ENCODE data around the gene TBC1D23.
"Not testable (repeated sequence)": the region's sequence is repeated elsewhere in the genome, so short reads cannot be mapped to it uniquely, and the experiment has no call there.

TBC1D23 gene

GRCh38 chr3:100351770-100352169 is 91.0 kb downstream of the TBC1D23 start:
- H3K9me3 ChIP-seq (ENCODE audit: insufficient read depth, low read depth, low read length); H3K27me3 ChIP-seq (ENCODE audit: insufficient read depth, low read length); H3K27ac ChIP-seq (ENCODE audit: low read depth, low read length); H3K4me3 ChIP-seq (ENCODE audit: low read length); H3K9ac ChIP-seq (ENCODE audit: low read depth, low read length); H3K4me1 ChIP-seq (ENCODE audit: insufficient read depth, low read length): not testable (repeated sequence)
- WGBS: 100% methylated on average over 1 of the region's 2 CpGs
- peaks cover 55% of the 10 kb centered on the region for H3K36me3 ChIP-seq (ENCODE audit: insufficient read depth, low read length)

DNA sequence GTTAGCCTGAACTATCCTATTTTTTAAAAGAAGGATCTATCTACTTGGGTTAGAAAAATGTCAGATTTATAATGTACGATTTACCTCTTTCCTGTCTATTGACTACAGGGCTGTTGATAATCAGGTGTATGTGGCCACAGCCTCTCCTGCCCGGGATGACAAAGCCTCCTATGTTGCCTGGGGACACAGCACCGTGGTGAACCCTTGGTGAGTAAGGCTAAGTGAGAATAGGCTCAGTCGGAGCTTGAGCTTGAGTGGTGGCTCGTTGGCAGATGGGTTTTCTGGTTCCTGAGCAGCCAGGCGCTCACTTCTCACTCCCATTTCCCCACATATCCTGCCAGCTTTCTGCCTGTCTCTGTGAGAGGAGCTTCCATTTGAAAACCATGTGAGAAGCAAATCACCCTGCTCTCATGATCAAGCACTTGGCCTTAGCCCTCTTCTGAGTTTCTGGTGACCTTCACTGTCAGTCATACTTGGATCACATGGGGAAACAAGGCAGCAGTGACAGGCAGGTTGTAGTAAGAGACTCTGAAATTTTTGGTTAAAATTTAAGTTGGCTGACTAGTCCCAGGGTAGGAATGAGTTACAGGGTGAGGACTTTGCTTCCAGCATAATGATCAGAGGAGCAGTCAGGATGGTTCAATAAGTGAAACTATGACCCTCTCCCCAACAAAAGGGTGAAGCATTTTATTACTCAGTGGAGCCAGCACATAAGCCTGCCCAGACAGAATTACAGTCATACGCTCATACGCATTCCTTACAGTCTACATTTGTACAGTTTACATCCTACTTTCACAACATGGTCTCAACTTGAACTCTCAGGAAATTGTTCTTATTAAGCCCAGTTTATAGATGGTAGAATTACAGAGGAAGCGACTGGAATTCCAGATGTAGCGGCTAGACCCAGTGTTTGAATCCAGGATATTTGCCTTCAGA is 91.8 kb downstream of the TBC1D23 start:
- 94% methylated on average over 10 of the region's 10 CpGs for WGBS
- Histone ChIP-seq H3K4me1 (ENCODE audit: insufficient read depth, low read length) (no peaks in the 10 kb centered on the region), H3K27ac (ENCODE audit: low read depth, low read length) (no peak overlapping the region), H3K9ac (ENCODE audit: low read depth, low read length) (no peak overlapping the region), H3K4me3 (ENCODE audit: low read length) (no peak overlapping the region), H3K9me3 (ENCODE audit: insufficient read depth, low read depth, low read length) (no peaks in the 10 kb centered on the region), H3K36me3 (ENCODE audit: insufficient read depth, low read length) (peaks cover 55% of the 10 kb centered on the region), H3K27me3 (ENCODE audit: insufficient read depth, low read length) (no peaks in the 10 kb centered on the region)

DNA sequence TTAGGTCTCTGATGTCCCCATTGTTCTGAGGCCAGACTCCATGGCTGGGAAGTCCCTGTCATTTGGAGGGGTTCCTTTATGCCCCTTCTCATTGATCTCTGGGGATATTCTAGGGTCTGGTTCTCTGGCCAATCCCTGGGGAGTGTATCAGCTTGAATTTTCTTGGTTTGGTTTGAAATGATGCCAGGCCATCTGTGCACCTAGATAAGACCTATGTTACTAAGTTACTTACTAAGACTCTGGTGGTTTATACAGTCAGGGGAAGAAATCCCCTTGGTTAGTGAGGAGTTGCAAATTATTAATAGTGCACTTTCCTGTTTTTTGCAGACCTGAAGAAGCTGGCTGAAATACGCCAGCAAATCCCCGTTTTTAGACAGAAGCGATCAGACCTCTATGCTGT is 94.1 kb downstream of the TBC1D23 start:
- H3K27ac ChIP-seq (ENCODE audit: low read depth, low read length): no peak overlapping the region
- 97% methylated on average over 3 of the region's 3 CpGs for WGBS
- no peak overlapping the region for H3K4me3 ChIP-seq (ENCODE audit: low read length)
- no peaks in the 10 kb centered on the region for H3K4me1 ChIP-seq (ENCODE audit: insufficient read depth, low read length)
- no peak overlapping the region for H3K9ac ChIP-seq (ENCODE audit: low read depth, low read length)
- peaks cover 41% of the 10 kb centered on the region for H3K36me3 ChIP-seq (ENCODE audit: insufficient read depth, low read length)
- no peaks in the 10 kb centered on the region for H3K27me3 ChIP-seq (ENCODE audit: insufficient read depth, low read length)
- H3K9me3 ChIP-seq (ENCODE audit: insufficient read depth, low read depth, low read length): no peaks in the 10 kb centered on the region

DNA sequence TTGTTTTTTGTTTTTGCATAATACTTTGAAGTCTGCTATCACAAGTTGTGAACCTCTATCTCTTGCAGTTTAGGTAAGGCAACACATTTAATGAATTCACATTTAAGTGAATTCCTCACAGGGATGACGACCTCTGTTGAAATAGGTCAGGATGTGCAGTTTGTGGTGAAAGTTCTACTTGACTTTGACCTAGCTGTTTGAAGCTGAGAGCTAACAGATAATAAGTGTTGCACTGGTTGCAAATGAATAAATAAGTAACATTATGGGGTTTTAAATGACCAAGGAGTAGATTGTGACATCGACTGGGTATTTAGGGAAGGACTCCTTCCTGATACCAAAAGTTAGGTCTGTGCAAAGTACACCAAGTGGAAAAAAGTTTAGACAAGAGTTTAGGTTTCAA is 97.6 kb downstream of the TBC1D23 start:
- H3K27me3 ChIP-seq (ENCODE audit: insufficient read depth, low read length): no peaks in the 10 kb centered on the region
- no peaks in the 10 kb centered on the region for H3K4me1 ChIP-seq (ENCODE audit: insufficient read depth, low read length)
- H3K9ac ChIP-seq (ENCODE audit: low read depth, low read length): no peak overlapping the region
- H3K36me3 ChIP-seq (ENCODE audit: insufficient read depth, low read length): peaks cover 47% of the 10 kb centered on the region
- no peak overlapping the region for H3K4me3 ChIP-seq (ENCODE audit: low read length)
- WGBS: 94% methylated on average over 2 of the region's 2 CpGs
- H3K9me3 ChIP-seq (ENCODE audit: insufficient read depth, low read depth, low read length): peaks cover 6% of the 10 kb centered on the region; the same call in 1 of the 2 replicates
- no peak overlapping the region for H3K27ac ChIP-seq (ENCODE audit: low read depth, low read length)

- Histone ChIP-seq H3K36me3 (ENCODE audit: insufficient read depth, low read length) (peaks cover 50% of the 10 kb centered on the region), H3K4me1 (ENCODE audit: insufficient read depth, low read length) (no peaks in the 10 kb centered on the region), H3K9me3 (ENCODE audit: insufficient read depth, low read depth, low read length) (peaks cover 6% of the 10 kb centered on the region; the same call in 1 of the 2 replicates), H3K9ac (ENCODE audit: low read depth, low read length) (no peak overlapping the region), H3K27me3 (ENCODE audit: insufficient read depth, low read length) (no peaks in the 10 kb centered on the region), H3K4me3 (ENCODE audit: low read length) (no peak overlapping the region), H3K27ac (ENCODE audit: low read depth, low read length) (no peak overlapping the region)
- WGBS: 96% methylated on average over 2 of the region's 3 CpGs
These were observed 98.2 kb downstream of the TBC1D23 start for GRCh38 chr3:100359035-100359434.

DNA sequence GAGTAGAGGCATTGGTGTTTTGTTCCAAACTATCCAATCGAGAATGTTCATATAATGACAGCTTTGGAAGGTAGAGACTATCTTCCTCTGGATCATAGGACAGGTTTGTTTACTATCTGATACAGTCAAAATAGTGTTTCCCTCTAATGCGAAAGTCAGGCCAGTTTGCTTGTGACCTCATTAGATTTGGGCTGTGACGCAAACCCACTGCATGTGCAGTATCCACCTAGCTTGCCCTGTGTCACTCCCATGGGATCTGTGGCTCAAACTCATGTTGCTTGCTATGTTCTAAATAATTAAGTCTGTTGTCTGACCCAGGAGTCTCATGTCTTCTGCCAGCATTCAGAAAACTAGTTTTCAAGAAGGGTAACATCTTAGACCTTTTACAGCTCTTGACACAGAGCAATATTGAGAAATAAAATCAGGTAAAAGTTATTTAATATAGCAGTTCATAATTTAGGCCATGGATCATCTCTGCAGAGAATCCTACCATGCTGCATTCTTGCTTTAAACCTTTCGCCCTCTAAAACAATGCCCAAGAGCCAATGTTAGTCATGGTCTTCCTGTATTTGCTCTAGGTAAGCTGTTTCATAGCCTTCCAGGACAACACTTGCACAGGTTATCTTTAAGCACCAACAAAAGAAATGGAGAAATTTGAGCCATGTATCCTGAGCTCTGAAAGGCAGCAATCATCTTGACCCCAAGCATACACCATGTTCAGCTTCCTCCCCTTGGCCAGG is 100.1 kb downstream of the TBC1D23 start:
- Histone ChIP-seq H3K9ac (ENCODE audit: low read depth, low read length) (no peak overlapping the region), H3K36me3 (ENCODE audit: insufficient read depth, low read length) (peaks cover 53% of the 10 kb centered on the region), H3K27me3 (ENCODE audit: insufficient read depth, low read length) (no peaks in the 10 kb centered on the region), H3K4me3 (ENCODE audit: low read length) (no peak overlapping the region), H3K27ac (ENCODE audit: low read depth, low read length) (no peak overlapping the region), H3K4me1 (ENCODE audit: insufficient read depth, low read length) (no peaks in the 10 kb centered on the region), H3K9me3 (ENCODE audit: insufficient read depth, low read depth, low read length) (peaks cover 6% of the 10 kb centered on the region; the same call in 1 of the 2 replicates)
- WGBS: 94% methylated on average over 4 of the region's 4 CpGs

GRCh38 chr3:100361897-100362296 is 101.1 kb downstream of the TBC1D23 start:
- H3K27me3 ChIP-seq (ENCODE audit: insufficient read depth, low read length): no peaks in the 10 kb centered on the region

DNA sequence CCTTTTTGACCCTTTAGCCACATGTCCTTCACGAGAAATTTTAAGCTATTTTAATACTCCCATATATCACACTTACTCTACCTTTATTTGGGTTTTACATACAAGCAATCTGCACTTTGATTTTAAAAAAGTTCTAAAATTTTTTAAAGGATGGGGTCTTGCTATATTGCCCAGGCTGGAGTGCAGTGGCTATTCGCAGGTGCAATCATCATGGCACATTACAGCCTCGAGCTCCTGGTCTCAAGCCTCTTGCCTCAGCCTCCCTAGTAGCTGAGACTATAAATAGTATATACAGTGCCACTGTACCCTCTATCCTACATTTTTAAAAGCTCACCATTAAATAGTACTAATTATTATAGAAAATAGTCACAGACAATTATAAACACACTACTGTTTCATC is 103.6 kb downstream of the TBC1D23 start:
- Histone ChIP-seq H3K4me1 (ENCODE audit: insufficient read depth, low read length) (no peaks in the 10 kb centered on the region), H3K9me3 (ENCODE audit: insufficient read depth, low read depth, low read length) (peaks cover 6% of the 10 kb centered on the region; the same call in 1 of the 2 replicates), H3K9ac (ENCODE audit: low read depth, low read length) (no peak overlapping the region), H3K4me3 (ENCODE audit: low read length) (no peak overlapping the region), H3K27ac (ENCODE audit: low read depth, low read length) (no peak overlapping the region), H3K36me3 (ENCODE audit: insufficient read depth, low read length) (peaks cover 83% of the 10 kb centered on the region), H3K27me3 (ENCODE audit: insufficient read depth, low read length) (no peaks in the 10 kb centered on the region)
- WGBS: 91% methylated on average over 3 of the region's 3 CpGs

More at GRCh38 chr3:100361897-100362296, 101.1 kb downstream of the TBC1D23 start:
- H3K9me3 ChIP-seq (ENCODE audit: insufficient read depth, low read depth, low read length): peaks cover 6% of the 10 kb centered on the region; the same call in 1 of the 2 replicates
- WGBS: 93% methylated on average over 1 of the region's 1 CpG
- no peak overlapping the region for H3K9ac ChIP-seq (ENCODE audit: low read depth, low read length)
- no peak overlapping the region for H3K27ac ChIP-seq (ENCODE audit: low read depth, low read length)
- no peaks in the 10 kb centered on the region for H3K4me1 ChIP-seq (ENCODE audit: insufficient read depth, low read length)
- H3K4me3 ChIP-seq (ENCODE audit: low read length): no peak overlapping the region
- H3K36me3 ChIP-seq (ENCODE audit: insufficient read depth, low read length): peaks cover 59% of the 10 kb centered on the region

GRCh38 chr3:100366424-100366823 is 105.6 kb downstream of the TBC1D23 start:
- Histone ChIP-seq H3K36me3 (ENCODE audit: insufficient read depth, low read length) (peaks cover 98% of the 10 kb centered on the region), H3K4me3 (ENCODE audit: low read length) (no peak overlapping the region), H3K4me1 (ENCODE audit: insufficient read depth, low read length) (peaks cover 4% of the 10 kb centered on the region; the same call in 1 of the 2 replicates), H3K27me3 (ENCODE audit: insufficient read depth, low read length) (no peaks in the 10 kb centered on the region), H3K27ac (ENCODE audit: low read depth, low read length) (no peak overlapping the region), H3K9me3 (ENCODE audit: insufficient read depth, low read depth, low read length) (peaks cover 6% of the 10 kb centered on the region; the same call in 1 of the 2 replicates), H3K9ac (ENCODE audit: low read depth, low read length) (no peak overlapping the region)
- 100% methylated on average over 2 of the region's 2 CpGs for WGBS

DNA sequence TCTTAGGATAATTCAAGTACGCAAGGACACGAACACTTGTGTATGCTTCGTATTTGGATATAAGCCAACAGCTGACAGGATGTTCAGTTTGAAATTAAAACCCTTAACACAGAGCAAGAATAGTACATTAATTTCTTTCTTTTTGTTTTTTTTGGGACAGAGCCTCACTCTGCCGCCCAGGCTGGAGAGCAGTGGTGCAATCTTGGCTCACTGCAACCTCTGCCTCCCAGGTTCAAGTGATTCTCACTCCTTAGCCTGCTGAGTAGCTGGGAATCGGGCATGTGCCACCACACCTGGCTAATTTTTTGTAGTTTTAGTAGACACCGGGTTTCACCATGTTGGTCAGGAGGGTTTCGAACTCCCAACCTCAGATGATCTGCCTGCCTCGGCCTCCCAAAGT is 107.6 kb downstream of the TBC1D23 start:
- peaks cover 4% of the 10 kb centered on the region; the same call in 1 of the 2 replicates for H3K4me1 ChIP-seq (ENCODE audit: insufficient read depth, low read length)
- no peaks in the 10 kb centered on the region for H3K9me3 ChIP-seq (ENCODE audit: insufficient read depth, low read depth, low read length)
- WGBS: 97% methylated on average over 8 of the region's 8 CpGs
- no peak overlapping the region for H3K4me3 ChIP-seq (ENCODE audit: low read length)
- H3K9ac ChIP-seq (ENCODE audit: low read depth, low read length): no peak overlapping the region
- peaks cover 98% of the 10 kb centered on the region for H3K36me3 ChIP-seq (ENCODE audit: insufficient read depth, low read length)
- H3K27ac ChIP-seq (ENCODE audit: low read depth, low read length): no peak overlapping the region
- H3K27me3 ChIP-seq (ENCODE audit: insufficient read depth, low read length): no peaks in the 10 kb centered on the region

DNA sequence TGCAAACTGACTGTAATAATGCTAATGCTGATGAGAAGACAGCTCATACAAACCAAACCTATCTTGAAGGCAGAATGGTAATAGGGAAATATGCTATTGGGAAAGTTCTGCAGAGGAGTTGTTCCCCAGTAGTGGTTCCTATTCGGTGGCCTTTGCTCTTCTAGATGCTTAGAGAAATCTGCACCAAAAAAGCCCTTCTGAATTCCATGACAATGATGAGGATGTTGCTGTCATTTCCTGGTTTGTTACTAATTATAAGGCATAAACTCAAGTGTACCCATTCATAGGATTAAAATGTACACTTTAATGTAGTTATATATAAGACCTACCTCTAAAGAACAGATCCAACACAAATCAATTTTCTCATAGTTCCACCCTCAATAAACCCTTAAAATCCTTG is 110.0 kb downstream of the TBC1D23 start:
- no peak overlapping the region for H3K4me3 ChIP-seq (ENCODE audit: low read length)
- 96% methylated on average over 1 of the region's 1 CpG for WGBS
- no peak overlapping the region for H3K9ac ChIP-seq (ENCODE audit: low read depth, low read length)
- no peak overlapping the region for H3K27ac ChIP-seq (ENCODE audit: low read depth, low read length)
- H3K27me3 ChIP-seq (ENCODE audit: insufficient read depth, low read length): no peaks in the 10 kb centered on the region
- H3K36me3 ChIP-seq (ENCODE audit: insufficient read depth, low read length): peaks cover 97% of the 10 kb centered on the region
- H3K9me3 ChIP-seq (ENCODE audit: insufficient read depth, low read depth, low read length): no peaks in the 10 kb centered on the region
- H3K4me1 ChIP-seq (ENCODE audit: insufficient read depth, low read length): peaks cover 4% of the 10 kb centered on the region; the same call in 1 of the 2 replicates

All from HUES64 (cell line).